HG02678 (cell line): ENCODE results near the gene SSTR5.

Experiments used
- ATAC-seq: cut with Tn5 transposase; IDR thresholded peaks from one replicate; pipeline ENCODE4 v1.9.1; 2021; ENCODE audit warnings: mild to moderate bottlenecking, moderate library complexity; ENCODE audit not compliant: unreplicated experiment

SSTR5 gene

DNA sequence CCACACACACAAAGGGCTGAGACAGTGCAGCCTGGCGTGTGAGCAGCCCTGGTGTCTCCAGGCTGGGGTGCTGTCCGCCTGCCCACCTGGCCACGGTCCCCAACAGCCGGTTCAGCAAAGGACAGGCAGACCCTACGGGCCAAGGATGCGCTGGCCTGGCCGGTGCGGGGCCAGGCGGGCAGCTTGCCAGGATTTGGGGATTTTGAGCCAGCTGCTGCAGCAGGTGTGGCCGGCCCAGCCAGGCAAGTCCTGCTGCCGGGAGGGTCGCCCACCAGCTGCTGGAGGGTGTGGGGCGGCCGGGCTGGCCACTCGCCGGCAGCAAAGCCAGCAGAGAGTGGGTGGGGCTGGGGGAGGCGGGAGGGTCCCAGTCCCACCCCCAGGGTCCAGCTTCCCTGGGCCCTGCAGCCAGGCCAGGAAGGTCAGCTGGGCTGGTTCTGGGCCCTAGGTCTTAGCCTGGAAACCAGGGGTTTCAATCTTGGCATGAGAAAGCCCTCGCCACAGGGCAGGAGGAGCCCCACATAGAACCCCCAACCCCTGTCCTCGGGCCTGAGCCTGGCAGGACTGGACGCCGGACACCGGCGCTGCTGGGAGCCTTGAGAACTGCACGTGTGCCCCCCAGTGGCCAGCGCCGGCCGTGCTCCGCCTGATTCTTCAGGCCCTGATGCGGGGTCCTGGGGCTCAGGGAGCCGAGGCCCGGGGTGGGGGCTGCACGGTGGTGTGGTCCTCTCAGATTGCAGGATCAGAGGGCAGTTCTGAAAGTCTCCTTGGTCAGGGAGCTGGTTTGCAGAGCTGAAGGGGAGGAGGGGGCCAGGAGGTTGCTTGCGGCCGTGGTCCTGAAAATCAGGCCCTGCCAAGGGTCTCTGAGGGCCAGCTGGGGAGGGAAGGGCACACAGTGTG is 17.6 kb upstream of the SSTR5 start:
- ATAC-seq: no peak

- ATAC-seq: no peak
These were observed 17.0 kb upstream of the SSTR5 start for GRCh38 chr16:1055557-1055924.

- ATAC-seq: no peak
These were observed 16.4 kb upstream of the SSTR5 start for GRCh38 chr16:1056196-1056595.

DNA sequence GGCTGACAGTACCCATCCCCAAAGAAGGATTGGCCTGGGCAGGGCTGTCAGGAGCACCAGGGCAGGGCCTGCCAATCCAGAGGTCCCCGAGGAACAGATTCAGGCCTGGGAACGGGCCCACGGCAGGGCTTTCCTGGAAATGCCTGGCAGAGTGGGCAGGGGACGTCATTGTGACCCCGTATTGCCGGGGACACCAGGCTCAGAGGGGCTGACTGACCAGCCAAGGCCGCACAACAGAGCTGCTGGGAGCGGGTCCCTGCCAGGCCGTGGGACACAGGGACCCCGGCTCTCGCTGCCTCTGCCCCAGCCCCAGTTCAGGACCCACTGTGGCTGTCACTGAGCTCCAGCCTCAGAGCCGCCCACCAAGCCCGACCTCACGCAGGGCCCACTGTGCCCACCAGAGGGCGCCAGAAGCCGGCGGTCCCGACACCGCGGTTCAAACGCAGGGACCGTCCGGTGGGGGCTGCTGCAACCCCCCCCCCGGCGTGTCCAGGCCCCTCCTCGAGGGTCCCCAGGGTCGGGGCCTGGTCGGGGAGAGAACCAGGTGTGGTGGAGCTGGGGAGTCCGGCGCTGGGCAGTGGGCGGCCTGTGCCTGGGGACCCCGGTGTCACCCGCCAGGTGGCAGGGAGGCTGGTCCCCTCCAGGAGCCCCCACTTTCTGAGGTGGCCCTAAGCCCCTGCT is 15.2 kb upstream of the SSTR5 start:
- no peak for ATAC-seq

DNA sequence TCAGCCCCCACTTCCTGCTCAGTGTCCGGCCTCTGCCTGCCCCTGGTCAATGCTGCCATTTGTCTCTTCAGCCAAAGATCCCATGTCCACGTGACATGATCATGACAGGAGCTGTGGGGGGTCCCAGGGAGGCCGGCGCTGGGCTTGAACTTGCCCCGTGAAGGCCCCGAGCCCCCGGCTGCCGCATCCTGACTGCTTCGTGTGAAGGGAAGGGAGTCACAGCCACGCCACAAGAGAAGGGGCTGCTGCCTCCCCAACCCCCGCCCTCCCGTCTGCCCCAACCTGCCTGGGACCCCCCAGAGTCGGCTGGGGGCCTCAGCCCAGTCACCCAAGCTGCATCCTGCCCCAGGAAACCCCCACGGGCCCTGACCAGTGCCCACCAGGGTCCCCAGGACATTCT is 14.3 kb upstream of the SSTR5 start:
- no peak for ATAC-seq

DNA sequence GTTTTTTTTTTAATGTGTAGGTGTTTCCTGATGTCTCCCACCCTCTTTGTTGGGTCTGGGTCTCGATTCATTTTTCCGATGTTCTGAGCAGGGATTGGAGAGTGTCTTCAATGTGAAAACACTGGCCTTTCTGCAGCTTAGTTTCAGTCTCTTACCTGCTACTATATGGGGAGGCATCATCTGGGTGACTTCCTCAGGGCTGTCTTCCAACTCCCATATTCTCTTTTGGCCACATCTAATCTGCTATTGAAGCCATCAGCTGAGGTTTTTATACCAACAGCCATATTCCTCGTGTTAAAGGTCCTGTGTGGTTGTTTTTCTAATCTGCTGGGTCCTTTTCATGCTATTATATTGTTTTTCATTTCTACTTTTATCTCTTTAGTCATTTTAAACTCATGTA is 13.2 kb upstream of the SSTR5 start:
- no peak for ATAC-seq

DNA sequence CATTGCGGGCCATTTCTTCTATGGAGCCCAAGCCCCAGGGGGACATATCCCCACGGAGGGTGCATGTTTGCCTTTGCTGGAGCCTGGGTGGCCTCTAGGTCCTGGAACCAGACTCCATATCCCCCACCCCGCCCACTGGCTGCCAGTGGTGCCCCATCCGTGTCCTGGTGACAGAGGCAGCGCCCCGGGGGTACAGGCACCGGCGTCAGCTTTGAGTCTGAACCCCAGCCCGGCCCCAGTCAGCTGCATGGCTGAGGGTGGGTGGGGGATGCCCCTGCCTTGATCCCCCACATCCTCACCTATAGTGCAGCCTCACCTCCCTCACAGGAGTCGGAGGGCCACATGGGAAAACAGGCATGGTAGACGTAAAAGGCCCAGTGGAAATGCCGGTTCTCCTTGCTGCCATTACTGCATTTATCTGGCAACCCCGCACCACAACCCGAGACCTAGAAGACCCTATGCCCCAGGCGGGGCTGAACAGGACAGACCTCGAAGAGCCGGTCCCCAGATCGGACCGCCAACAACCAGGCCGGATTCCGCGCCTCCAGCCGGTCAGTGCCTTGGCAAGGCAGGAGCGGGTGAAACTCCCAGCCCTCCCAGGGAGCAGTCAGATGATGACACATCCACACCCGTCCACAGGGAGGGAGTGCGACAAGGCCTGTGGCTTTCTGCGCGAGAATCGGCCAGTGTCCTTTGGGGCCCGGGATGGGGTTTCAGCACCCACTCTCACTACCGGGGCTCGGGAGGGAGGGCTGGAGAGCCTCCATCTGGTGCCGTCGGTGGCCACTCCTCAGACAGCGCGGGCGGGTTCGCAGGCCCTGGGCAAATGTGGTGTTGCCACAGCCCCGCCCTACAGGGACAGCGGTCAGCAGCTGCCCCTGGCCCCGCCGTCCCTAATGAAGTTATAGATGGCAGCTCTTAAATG is 11.9 kb upstream of the SSTR5 start:
- no peak for ATAC-seq

GRCh38 chr16:1061769-1062505 is 10.6 kb upstream of the SSTR5 start:
- no peak for ATAC-seq

- ATAC-seq: no peak
These were observed 9.7 kb upstream of the SSTR5 start for GRCh38 chr16:1062895-1063294.

DNA sequence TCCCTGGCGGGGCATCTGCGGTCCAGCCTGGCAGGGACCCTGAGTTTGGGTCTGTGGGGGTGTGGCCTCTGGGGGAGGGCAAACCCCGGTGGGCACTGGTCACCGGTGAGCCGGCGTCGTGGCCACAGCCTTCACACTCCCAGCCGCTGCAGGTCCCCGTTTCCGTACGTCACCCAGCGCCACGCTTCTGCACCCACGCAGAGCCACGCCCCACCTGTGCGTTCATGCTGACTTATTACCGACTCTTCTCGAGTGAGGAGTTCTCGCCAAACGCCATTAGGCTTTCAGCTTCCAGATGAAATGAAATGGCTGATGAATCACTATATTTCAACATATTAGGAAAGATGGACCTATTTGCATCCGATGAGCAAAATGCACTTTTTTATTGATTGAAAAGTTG is 8.8 kb upstream of the SSTR5 start:
- no peak for ATAC-seq

GRCh38 chr16:1065469-1066128 is 6.9 kb upstream of the SSTR5 start:
- no peak for ATAC-seq

DNA sequence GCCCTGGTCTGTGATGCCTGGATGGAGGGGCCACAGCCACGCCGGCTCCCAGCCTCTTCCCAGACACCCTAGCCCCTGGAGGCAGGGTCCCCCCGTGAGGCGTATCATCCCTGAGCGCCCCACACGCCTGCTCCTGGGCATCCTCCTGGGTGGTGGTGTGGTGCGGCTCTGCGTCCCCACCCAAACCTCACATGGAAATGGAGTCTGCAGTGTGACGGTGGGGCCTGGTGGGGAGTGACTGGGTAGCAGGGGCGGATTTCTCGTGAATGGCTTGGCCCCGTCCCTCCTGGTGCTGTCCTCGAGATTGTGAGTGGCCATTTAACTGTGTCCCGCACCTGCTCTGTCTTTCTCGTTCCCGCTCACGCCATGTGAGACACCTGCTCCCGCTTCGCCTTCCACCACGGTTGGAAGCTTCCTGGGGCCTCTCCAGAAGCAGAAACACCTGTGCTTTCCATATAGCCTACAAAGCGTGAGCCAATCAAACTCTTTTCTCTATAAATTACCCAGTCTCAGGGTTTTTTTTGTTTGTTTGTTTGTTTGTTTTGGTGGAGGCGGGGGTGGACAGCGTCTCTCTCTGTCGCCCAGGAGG is 5.9 kb upstream of the SSTR5 start:
- no peak for ATAC-seq

DNA sequence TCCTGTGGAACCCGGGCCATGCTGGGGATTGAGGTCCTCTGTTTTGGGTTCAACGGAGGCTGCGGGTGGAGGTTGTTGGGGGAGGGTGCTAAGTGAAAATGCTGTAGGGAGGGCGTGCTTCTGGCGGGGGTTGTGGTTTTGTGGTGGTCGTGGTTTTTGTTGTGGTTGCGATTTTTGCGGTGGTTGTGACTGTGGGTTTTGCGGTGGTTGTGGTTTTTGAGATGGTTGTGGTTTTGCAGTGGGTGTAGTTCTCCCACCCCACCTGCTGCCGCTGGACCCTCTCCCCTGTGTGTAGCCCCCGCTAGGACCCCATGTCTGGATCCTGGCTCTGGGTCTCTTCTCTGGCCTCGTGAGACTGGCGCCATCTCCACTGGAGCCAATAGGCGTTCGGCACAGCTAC is 4.9 kb upstream of the SSTR5 start:
- no peak for ATAC-seq

DNA sequence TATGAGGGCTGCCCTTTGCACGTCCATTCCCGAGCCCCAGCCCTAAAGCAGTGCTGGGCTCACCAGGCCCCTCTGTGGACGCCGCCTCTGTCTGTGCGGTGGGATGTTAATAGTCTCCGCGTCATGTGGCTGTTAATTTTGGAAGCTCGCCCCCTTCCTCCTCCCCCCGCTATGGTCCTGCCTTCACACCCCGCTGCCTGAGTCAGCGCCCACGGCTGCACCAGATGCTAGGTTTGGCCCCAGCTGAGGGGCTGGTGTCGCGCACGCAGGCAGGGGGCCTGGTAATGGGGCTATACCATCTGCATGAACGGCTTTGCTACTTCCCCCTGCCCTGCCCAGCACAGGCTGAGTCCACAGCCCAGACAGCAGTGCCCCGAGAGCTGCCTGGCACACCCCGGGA is 4.1 kb upstream of the SSTR5 start:
- no peak for ATAC-seq

GRCh38 chr16:1069154-1069553 is 3.4 kb upstream of the SSTR5 start:
- ATAC-seq: no peak

- no peak for ATAC-seq
These were observed 2.3 kb upstream of the SSTR5 start for GRCh38 chr16:1070084-1070863.

DNA sequence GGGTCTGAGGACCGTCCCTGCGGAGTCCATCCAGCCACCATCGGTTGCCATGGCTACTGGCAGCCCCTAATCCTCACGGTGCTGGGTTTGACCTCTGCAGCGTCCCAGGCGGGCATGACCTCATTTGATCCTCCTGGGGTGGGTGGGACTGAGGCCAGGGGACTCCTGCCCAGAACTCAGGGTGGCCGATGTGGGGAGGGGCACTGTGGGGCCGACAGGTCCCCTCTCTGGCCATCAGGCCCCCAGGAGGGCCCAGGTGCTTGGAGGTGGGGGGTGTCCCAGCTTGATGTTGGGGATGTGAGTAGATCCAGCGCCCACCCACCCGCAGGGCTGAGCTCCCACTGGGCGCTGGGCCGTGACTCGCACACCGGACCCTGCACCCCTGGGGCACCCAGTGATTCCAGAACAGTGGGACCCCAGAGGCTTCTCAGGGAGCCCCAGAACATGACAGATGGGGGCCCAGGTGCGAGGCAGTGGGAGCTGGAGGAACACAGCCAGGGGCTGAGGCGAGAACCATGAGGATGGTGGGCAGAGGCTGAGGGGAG is 1.6 kb upstream of the SSTR5 start:
- ATAC-seq: no peak

GRCh38 chr16:1071561-1072225 is 854 bp upstream of the SSTR5 start:
- no peak for ATAC-seq
